Adrenal gland (tissue), 12 donors: ENCODE data around the gene MYO1B. TPM values are rescaled to one million over a fixed set of nuclear protein-coding genes. Genes with fewer than 3 reads are reported as not detected.
"Not testable (repeated sequence)": the region's sequence is repeated elsewhere in the genome, so short reads cannot be mapped to it uniquely, and the experiment has no call there.

Experiments used
- DNase-seq, 7 donors: peaks; one replicate each; pipeline ENCODE4 v3.0.0-alpha.2; 2019 to 2020
- H3K27ac ChIP-seq, 5 donors: fragments of 200-600 bp; sonication (generic) in 4 of 5; 1 replicate in 3 of 5; 2 replicates in 2 of 5; pipeline versions ENCODE4 v1.5.1 to v1.8.0; 2016 to 2020; ENCODE audit warnings: mild to moderate bottlenecking in 1 of 5
- H3K27me3 ChIP-seq: fragments of 200-600 bp; 2 replicates; pipeline ENCODE4 v1.8.0; 2021
- H3K36me3 ChIP-seq, 2 donors: fragments of 200-600 bp; replicated peaks in 1 of 2; 1 replicate in 1 of 2; 2 replicates in 1 of 2; pipeline versions ENCODE4 v1.5.1 to v1.8.0; 2018 to 2022
- H3K4me1 ChIP-seq, 2 donors: fragments of 200-600 bp; replicated peaks in 1 of 2; 1 replicate in 1 of 2; 2 replicates in 1 of 2; pipeline versions ENCODE4 v1.5.1 to v1.8.0; 2018 to 2021
- H3K4me3 ChIP-seq, 4 donors: fragments of 200-600 bp; sonication (generic) in 3 of 4; one replicate each; pipeline ENCODE4 v1.5.1; 2016 to 2018
- H3K9me3 ChIP-seq, 3 donors: fragments of 200-600 bp; sonication (generic) in 1 of 3; replicated peaks in 1 of 3; 1 replicate in 2 of 3; 2 replicates in 1 of 3; pipeline versions ENCODE4 v1.5.1 to v1.8.0; 2016 to 2021
- CTCF ChIP-seq, 6 experiments: fragments of 450-650 bp in 4 of 6; fragments of 200-600 bp in 2 of 6; sonication (generic) in 1 of 6; IDR thresholded peaks; 1 replicate in 5 of 6; 2 replicates in 1 of 6; pipeline versions ENCODE4 v1.5.1 to v1.8.0; 2016 to 2021; ENCODE audit warnings: antibody characterized with exemption in 6 of 6, mild to moderate bottlenecking in 2 of 6, moderate library complexity in 1 of 6
- POLR2A ChIP-seq, 2 donors: fragments of 450-650 bp; IDR thresholded peaks; one replicate each; pipeline ENCODE4 v1.6.1; 2017; ENCODE audit warnings: antibody characterized with exemption in 2 of 2, mild to moderate bottlenecking in 2 of 2, moderate library complexity in 1 of 2
- WGBS, 4 donors: extraction: QIAGEN DNeasy Blood & Tissue Kit in 2 of 4; methylation state at CpG; one replicate each; pipeline versions ENCODE4 v1.1.5 to v1.1.7; 2013 to 2017; 5-methylcytosine and 5-hydroxymethylcytosine counted together
- intact Hi-C, 2 donors: fragments of 100-400 bp; cut with DNase I; formaldehyde crosslinking; loops; one replicate each; pipeline versions ENCODE4 v1.14.1 to v1.15.0; 2022 to 2023
- polyA plus RNA-seq, 3 donors: library from polyadenylated mRNA; stranded (reverse); fragments of 200-250 nt in 2 of 3; fragments of 350-450 nt in 1 of 3; fragmentation: Illumina TruSeq in 1 of 3; extraction: RNeasy Lipid Tissue Mini Kit (QIAGEN cat#74804) in 1 of 3; gene quantifications; one replicate each; pipeline ENCODE4 v1.2.3, GENCODE V29; 2013 to 2014
- total RNA-seq, 9 donors: library from RNA; depleted of rRNA in 4 of 9; stranded (reverse); fragments of >200 nt in 4 of 9; fragments of 120-200 nt in 1 of 9; fragmentation: NEBNext Ultra II Directional in 1 of 9; extraction: Animal tissue kit (Norgen Biotek cat#: 25700) in 1 of 9; gene quantifications; one replicate each; pipeline versions ENCODE4 v1.1.0 to v1.2.4, GENCODE V29; 2013 to 2023
- donor health status: healthy with polysubstance abuse.
- donor health status: Bipolar disorder and iron deficiency.
- donor health status: DM: yes; HTN: yes; CAD: no.
- donor health status: DM: no; HTN: no; CAD: no.
- donor health status: DM: no; HTN: no; CAD: no.
- donor health status: DM: yes; HTN: yes; CAD: no.

Gene MYO1B
- total and polyA plus RNA-seq, 12 donors, result 6.9 to 24.0 (median 14.0) TPM

DNA sequence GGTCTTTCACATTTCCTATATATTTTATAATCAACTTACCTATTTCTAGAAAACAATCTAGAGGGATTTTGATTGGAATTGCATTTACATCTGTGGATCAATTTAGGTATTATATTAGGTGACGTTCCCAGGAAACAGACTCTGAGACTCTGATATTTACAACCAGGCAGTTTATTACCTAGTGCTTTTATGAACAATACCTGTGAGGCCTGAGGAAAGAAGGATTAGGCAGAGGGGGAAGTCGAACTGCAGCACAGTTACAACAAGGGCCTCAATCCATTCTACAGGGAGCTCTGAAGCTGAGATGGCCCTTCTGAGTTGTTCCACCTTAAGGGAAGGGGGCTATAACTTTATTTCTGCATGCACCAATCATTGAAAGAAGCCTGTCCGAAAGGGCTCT, 206.9 kb downstream of the MYO1B start:
- no peaks in the 10 kb centered on the region for H3K9me3 ChIP-seq
- DNase-seq, result no peak
- no peaks in the 10 kb centered on the region for H3K4me1 ChIP-seq
- H3K27ac ChIP-seq, result no peak overlapping the region
- H3K4me3 ChIP-seq, result no peak overlapping the region
- no peaks in the 10 kb centered on the region for H3K27me3 ChIP-seq
- H3K36me3 ChIP-seq, result no peaks in the 10 kb centered on the region
- intact Hi-C loops, result no loop called here
- TF ChIP-seq POLR2A (IDR thresholded peaks at IDR 0.05) (no peak), CTCF (IDR thresholded peaks at IDR 0.05) (no peak)
- WGBS, 4 donors, result 69 to 85% (median 72%) methylated on average over 3 of the region's 3 CpGs

- Histone ChIP-seq H3K4me1 (no peaks in the 10 kb centered on the region), H3K4me3 (no peak overlapping the region), H3K9me3 (no peaks in the 10 kb centered on the region), H3K27ac (no peak overlapping the region), H3K27me3 (no peaks in the 10 kb centered on the region), H3K36me3 (no peaks in the 10 kb centered on the region)
- DNase-seq, result no peak
- WGBS, 4 donors, result 68 to 78% (median 73%) methylated on average over 6 of the region's 6 CpGs
- TF ChIP-seq CTCF (IDR thresholded peaks at IDR 0.05), result no peak
- no peak for TF ChIP-seq POLR2A (IDR thresholded peaks at IDR 0.05)
- intact Hi-C loops, result no loop called here
These were observed 208.6 kb downstream of the MYO1B start for GRCh38 chr2:191453761-191454160.

DNA sequence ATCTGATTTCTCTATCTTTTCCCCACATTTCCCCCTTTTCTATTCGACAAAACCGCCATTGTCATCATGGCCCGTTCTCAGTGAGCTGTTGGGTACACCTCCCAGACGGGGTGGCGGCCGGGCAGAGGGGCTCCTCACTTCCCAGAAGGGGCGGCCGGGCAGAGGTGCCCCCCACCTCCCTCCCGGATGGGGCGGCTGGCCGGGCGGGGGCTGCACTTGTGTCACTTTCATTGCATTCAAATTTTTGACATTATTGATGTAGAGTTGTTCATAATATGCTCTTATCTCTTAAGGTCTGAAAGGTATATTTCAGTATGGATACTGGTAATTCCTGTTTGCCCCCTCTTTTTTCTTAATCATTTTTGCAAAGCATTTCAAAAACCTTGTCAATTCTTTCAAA, 211.3 kb downstream of the MYO1B start:
- H3K4me3 ChIP-seq, intact Hi-C loops, H3K4me1 ChIP-seq, H3K27ac ChIP-seq, H3K27me3 ChIP-seq, DNase-seq, H3K9me3 ChIP-seq, H3K36me3 ChIP-seq: not testable (repeated sequence)
- WGBS, 4 donors, result 85 to 100% (median 95%) methylated on average over 6 to 9 of the region's 12 CpGs

GRCh38 chr2:191459158-191459557, 214.0 kb downstream of the MYO1B start:
- Histone ChIP-seq H3K27ac (no peak overlapping the region), H3K4me3 (no peak overlapping the region), H3K36me3 (no peaks in the 10 kb centered on the region), H3K27me3 (no peaks in the 10 kb centered on the region), H3K9me3 (no peaks in the 10 kb centered on the region), H3K4me1 (peaks cover 0 to 6% of the 10 kb centered on the region in 2 donors)
- intact Hi-C loops, result no loop called here
- no peak for DNase-seq
- TF ChIP-seq POLR2A (IDR thresholded peaks at IDR 0.05) (no peak), CTCF (IDR thresholded peaks at IDR 0.05) (no peak)

DNA sequence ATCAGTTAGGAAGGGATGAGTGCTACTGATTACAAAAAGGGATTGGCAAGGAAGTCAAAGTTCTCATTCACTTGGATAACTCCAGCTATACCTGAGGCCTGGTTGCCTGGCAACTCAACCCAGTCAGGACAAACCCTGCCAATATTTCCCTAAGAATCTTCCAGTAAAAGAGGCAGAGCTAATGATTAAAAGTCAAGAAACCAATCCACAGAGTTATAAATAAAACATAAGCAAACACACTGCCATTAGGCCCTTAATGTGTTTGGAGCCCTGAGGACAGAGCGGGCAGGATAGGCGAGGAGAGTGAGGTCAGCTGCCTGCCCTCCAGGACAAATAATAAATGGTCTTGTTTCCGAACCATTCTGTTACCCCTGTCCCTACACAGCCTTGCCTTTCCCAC, 217.2 kb downstream of the MYO1B start:
- no peaks in the 10 kb centered on the region for H3K9me3 ChIP-seq
- peaks cover 0 to 16% of the 10 kb centered on the region in 2 donors for H3K4me1 ChIP-seq
- no peak overlapping the region for H3K4me3 ChIP-seq
- no peaks in the 10 kb centered on the region for H3K36me3 ChIP-seq
- TF ChIP-seq CTCF (IDR thresholded peaks at IDR 0.05) (no peak), POLR2A (IDR thresholded peaks at IDR 0.05) (no peak)
- WGBS, 4 donors, result 74 to 90% (median 84%) methylated on average over 3 of the region's 3 CpGs
- no peak overlapping the region for H3K27ac ChIP-seq
- intact Hi-C loops, result no loop called here
- no peaks in the 10 kb centered on the region for H3K27me3 ChIP-seq
- DNase-seq, result no peak
